ENCODE measurements around the gene PRRT1.

Gene PRRT1

DNA sequence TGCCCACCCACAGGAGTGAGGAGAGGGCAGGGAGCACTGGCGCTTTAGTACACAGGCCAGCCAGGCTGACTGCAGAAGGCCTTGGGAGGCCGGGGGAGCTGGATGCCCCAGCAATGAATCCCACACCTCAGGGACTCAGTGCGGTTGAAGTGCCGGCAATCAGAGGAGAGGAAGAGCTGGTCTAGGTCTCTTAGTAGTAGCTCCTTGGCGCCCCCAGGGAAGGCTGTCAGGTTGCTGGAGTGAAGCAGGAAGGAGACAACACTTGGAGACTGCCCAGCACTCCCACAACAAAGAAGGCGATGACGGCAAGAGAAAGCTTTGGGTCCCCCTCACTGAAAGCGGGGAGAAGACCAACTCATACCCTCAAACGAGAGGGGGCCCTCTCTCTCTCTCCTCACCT is 34.3 kb downstream of the PRRT1 start:
- TF ChIP-seq, protein P1, sequence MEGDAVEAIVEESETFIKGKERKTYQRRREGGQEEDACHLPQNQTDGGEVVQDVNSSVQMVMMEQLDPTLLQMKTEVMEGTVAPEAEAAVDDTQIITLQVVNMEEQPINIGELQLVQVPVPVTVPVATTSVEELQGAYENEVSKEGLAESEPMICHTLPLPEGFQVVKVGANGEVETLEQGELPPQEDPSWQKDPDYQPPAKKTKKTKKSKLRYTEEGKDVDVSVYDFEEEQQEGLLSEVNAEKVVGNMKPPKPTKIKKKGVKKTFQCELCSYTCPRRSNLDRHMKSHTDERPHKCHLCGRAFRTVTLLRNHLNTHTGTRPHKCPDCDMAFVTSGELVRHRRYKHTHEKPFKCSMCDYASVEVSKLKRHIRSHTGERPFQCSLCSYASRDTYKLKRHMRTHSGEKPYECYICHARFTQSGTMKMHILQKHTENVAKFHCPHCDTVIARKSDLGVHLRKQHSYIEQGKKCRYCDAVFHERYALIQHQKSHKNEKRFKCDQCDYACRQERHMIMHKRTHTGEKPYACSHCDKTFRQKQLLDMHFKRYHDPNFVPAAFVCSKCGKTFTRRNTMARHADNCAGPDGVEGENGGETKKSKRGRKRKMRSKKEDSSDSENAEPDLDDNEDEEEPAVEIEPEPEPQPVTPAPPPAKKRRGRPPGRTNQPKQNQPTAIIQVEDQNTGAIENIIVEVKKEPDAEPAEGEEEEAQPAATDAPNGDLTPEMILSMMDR (IDR thresholded peaks at IDR 0.05; ENCODE audit: poor library complexity, severe bottlenecking) = no peak
- peaks cover 39% of the 10 kb centered on the region for H3K36me3 ChIP-seq (ENCODE audit: low read depth)
- no peak overlapping the region for H3K27ac ChIP-seq (ENCODE audit: poor library complexity, severe bottlenecking)
- H3K4me3 ChIP-seq (ENCODE audit: severe bottlenecking) = no peak overlapping the region
- no peaks in the 10 kb centered on the region for H3K9me3 ChIP-seq (ENCODE audit: severe bottlenecking)
- peaks cover 16% of the 10 kb centered on the region for H3K4me1 ChIP-seq (ENCODE audit: insufficient read depth, poor library complexity, severe bottlenecking)
- ATAC-seq (ENCODE audit: low read depth) = no peak
- no peaks in the 10 kb centered on the region for H3K27me3 ChIP-seq (ENCODE audit: insufficient read depth, poor library complexity, severe bottlenecking)
- no peak for DNase-seq (ENCODE audit: low spot score)

DNA sequence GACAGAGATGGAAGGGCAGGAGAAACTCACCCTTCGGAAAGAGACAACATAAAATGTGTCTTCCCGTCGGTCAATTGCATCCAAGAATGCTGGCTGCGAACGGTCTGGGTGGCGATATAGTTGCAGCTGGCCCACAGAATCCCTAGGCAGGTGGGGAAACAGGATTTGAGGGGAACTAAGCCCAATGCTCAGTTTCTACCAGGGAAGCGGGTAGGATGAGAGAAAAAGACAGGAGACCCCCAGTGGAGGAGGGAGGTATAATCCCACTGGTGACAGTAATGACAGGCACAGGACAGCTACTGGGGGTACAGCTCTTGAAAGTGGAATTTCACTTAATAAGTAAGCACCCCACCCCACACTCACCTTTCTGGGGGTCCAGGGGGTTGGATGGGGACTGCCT is 35.1 kb downstream of the PRRT1 start:
- Histone ChIP-seq H3K9me3 (ENCODE audit: severe bottlenecking) (no peaks in the 10 kb centered on the region), H3K4me1 (ENCODE audit: insufficient read depth, poor library complexity, severe bottlenecking) (peaks cover 16% of the 10 kb centered on the region), H3K36me3 (ENCODE audit: low read depth) (peaks cover 31% of the 10 kb centered on the region), H3K27ac (ENCODE audit: poor library complexity, severe bottlenecking) (peak overlapping the region; percentile 79), H3K4me3 (ENCODE audit: severe bottlenecking) (no peak overlapping the region), H3K27me3 (ENCODE audit: insufficient read depth, poor library complexity, severe bottlenecking) (no peaks in the 10 kb centered on the region)
- ATAC-seq (ENCODE audit: low read depth) (no peak), DNase-seq (ENCODE audit: low spot score) (no peak)
- TF ChIP-seq, protein P1 (IDR thresholded peaks at IDR 0.05; ENCODE audit: poor library complexity, severe bottlenecking) = peak; percentile 46

DNA sequence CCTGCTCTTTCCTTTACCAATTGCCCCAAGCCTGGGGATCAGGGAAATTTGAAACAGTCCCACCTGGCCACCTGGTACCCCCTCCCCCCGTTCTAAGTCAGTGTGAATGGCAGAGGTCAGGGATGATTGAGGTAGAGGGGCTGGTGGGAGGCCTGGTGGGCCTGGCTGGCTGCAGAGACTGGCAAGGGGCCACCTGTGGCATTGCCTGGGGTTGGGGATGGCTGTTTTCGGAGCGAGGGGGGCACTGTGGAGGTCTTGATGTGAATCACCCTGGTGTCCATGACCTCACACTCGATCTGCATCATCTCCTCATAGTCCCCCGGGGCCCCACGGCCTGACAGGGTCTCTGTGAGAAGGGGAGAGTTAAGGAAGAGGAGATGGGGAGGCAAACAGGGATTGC is 36.1 kb downstream of the PRRT1 start:
- Histone ChIP-seq H3K4me3 (ENCODE audit: severe bottlenecking) (no peak overlapping the region), H3K9me3 (ENCODE audit: severe bottlenecking) (no peaks in the 10 kb centered on the region), H3K27ac (ENCODE audit: poor library complexity, severe bottlenecking) (peak overlapping the region; percentile 79), H3K4me1 (ENCODE audit: insufficient read depth, poor library complexity, severe bottlenecking) (peaks cover 16% of the 10 kb centered on the region), H3K36me3 (ENCODE audit: low read depth) (peaks cover 21% of the 10 kb centered on the region), H3K27me3 (ENCODE audit: insufficient read depth, poor library complexity, severe bottlenecking) (no peaks in the 10 kb centered on the region)
- no peak for DNase-seq (ENCODE audit: low spot score)
- TF ChIP-seq, protein P1 (IDR thresholded peaks at IDR 0.05; ENCODE audit: poor library complexity, severe bottlenecking) = no peak
- no peak for ATAC-seq (ENCODE audit: low read depth)

DNA sequence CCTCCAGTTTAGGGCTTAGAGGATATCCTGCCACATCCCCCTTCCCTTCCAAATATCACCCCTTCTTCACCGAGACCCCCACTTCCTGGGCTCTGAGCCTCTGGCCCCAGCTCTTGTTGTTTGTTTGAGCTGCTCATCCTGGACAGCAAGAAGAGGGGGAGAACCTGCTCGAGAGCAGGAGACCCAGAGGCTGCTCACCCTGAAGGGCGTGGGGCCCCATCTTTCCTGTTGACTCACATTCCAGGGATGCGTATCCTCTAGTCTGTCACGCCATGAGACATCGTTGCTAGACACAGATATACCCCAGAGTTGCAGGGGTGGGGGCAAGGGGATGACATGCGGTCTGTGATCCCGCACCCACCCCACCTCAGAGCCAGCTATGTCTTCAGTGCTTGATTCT is 36.9 kb downstream of the PRRT1 start:
- peak; percentile 71 for ATAC-seq (ENCODE audit: low read depth)
- H3K27ac ChIP-seq (ENCODE audit: poor library complexity, severe bottlenecking) = peak overlapping the region; percentile 79
- H3K36me3 ChIP-seq (ENCODE audit: low read depth) = peaks cover 17% of the 10 kb centered on the region
- TF ChIP-seq, protein P1 (IDR thresholded peaks at IDR 0.05; ENCODE audit: poor library complexity, severe bottlenecking) = no peak
- no peaks in the 10 kb centered on the region for H3K9me3 ChIP-seq (ENCODE audit: severe bottlenecking)
- H3K27me3 ChIP-seq (ENCODE audit: insufficient read depth, poor library complexity, severe bottlenecking) = no peaks in the 10 kb centered on the region
- peaks cover 16% of the 10 kb centered on the region for H3K4me1 ChIP-seq (ENCODE audit: insufficient read depth, poor library complexity, severe bottlenecking)
- no peak overlapping the region for H3K4me3 ChIP-seq (ENCODE audit: severe bottlenecking)
- DNase-seq (ENCODE audit: low spot score) = no peak

DNA sequence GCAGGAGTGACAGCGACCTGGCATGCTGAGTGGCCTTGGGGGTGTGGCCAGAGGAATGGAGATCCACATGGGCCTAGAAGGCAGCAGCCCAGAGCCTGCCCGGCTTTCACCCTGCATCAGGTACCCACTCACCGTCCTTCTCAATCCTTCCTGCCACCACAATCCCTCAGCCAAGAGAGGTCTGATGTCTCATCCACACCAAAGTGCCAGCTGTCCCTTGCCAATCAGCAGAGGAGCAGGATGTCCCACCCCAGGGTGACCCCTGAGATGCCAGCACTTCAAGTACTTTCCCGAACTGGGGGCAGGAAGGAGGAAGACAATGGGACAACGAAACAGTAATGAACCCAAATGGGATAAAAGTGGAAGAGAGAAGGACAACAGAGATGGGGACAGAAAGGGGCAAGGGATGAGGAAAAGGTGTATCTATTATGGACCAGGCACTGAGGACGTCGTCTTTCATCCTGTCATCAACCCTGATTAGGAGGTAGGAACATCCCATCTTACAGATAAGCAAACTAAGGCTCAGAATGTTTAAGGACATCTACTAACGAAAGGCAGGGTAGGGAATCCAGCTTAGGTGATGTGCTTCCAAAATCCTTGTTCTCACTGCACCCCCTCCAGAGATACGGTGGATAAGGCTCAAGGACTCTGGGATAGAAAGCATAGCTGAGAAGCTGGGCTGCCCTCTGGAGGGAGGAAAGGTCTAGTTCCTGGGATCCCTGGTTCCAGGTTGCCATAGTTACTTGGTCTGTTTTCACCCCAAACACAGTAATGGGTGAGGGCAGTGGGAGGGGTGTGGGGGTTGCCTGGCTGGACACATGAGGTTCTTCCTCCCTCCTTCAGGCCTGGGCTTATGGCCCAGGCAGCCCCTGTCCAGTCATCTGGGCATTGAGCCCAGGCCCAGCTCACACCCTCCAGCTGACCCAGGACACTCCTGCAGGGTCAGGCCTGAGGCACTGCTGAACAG is 38.1 kb downstream of the PRRT1 start:
- no peak overlapping the region for H3K4me3 ChIP-seq (ENCODE audit: severe bottlenecking)
- peaks cover 17% of the 10 kb centered on the region for H3K36me3 ChIP-seq (ENCODE audit: low read depth)
- ATAC-seq (ENCODE audit: low read depth) (peak; percentile 63), DNase-seq (ENCODE audit: low spot score) (no peak)
- TF ChIP-seq, protein P1 (IDR thresholded peaks at IDR 0.05; ENCODE audit: poor library complexity, severe bottlenecking) = peak; percentile 66
- H3K4me1 ChIP-seq (ENCODE audit: insufficient read depth, poor library complexity, severe bottlenecking) = peaks cover 18% of the 10 kb centered on the region
- H3K9me3 ChIP-seq (ENCODE audit: severe bottlenecking) = no peaks in the 10 kb centered on the region
- peak overlapping the region; percentile 79 for H3K27ac ChIP-seq (ENCODE audit: poor library complexity, severe bottlenecking)
- no peaks in the 10 kb centered on the region for H3K27me3 ChIP-seq (ENCODE audit: insufficient read depth, poor library complexity, severe bottlenecking)
